HUDEP-2 (cell line): ENCODE data around the gene CCNT1.
"Not testable (repeated sequence)": the region's sequence is repeated elsewhere in the genome, so short reads cannot be mapped to it uniquely, and the experiment has no call there.

Experiments used
- DNase-seq, 76 experiments: peaks; one replicate each; lab custom pipeline; 2025; ENCODE audit not compliant: unreplicated experiment in 76 of 76; lab: John Stamatoyannopoulos, UW

CCNT1 gene

DNA sequence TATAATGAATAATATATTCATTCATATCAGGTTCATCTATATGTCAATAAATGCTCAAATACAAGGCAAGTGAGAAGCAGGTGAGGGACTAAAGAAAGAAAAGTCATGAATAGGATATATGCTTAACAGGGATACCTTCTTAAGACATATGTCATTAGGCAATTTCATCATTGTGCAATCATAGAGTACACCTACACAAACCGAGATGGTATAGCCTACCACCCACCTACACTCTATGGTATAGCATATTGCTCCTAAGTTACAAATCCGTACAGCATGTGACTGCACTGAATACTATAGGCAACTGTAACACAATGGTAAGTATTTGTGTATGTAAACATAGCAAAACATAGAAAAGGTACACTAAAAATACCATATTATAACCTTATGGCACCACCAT lies 73.5 kb downstream of the CCNT1 start:
- no peak for DNase-seq

DNA sequence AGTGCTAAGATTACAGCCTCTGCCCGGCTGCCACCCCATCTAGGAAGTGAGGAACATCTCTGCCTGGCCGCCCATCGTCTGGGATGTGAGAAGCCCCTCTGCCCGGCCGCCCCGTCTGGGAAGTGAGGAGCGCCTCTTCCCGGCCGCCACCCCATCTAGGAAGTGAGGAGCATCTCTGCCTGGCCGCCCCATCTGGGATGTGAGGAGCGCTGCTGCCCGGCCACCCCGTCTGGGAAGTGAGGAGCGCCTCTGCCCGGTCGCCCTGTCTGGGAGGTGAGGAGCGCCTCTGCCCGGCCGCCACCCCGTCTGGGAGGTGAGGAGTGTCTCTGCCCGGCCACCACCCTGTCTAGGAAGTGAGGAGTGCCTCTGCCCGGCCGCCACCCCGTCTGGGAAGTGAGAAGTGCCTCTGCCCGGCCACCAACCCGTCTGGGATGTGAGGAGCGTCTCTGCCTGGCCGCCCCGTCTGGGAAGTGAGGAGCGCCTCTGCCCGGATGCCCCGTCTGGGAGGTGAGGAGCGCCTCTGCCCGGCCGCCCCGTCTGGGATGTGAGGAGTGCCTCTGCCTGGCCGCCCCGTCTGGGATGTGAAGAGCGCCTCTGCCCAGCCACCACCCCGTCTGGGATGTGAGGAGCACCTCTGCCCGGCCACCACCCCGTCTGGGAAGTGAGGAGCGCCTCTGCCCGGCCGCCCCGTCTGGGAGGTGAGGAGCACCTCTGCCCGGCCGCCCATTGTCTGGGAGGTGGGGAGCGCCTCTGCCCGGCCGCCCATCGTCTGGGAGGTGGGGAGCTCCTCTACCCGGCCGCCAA lies 74.6 kb downstream of the CCNT1 start:
- not testable (repeated sequence) for DNase-seq

DNA sequence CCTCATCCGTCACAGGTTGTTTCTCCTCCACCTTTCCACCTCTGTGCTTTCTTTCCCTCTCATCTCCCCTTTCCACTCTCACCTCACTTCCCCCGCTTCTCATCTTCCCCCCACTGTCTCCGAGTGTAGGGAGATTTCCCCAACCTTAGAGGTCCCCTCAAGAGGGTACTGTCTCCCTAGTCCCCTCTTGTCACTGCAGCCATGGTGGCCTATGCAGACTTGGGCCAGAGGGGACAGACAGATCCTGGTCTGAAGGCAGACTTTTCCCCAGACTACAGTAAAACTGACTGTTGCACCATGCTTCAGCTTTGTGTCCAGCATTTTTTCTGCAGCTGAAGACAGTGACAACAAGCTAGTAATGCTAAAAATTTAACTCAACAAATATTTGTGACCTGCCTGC lies 75.7 kb downstream of the CCNT1 start:
- no peak for DNase-seq

DNA sequence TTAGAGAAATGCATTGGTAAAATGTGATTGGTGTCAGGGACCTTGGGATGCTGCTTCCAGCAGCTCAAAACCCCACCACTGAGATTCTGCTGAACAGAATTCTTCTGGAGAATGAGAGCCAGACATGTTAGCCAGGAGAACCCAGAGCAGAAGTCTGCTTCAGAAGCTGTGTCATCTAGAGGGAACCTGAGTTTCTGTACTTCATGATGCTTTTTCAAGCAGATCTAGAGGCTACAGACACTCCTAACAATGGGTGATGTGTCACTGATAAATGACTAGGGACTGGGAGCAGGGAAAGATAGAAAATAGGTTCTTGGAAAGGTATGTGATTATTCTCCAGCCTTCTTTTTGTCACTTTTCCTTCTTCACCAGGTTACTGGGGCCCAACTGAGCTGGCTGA lies 76.1 kb downstream of the CCNT1 start:
- DNase-seq, result no peak
